Stimulated activated CD4-positive, alpha-beta T cell treated with anti-CD3 and anti-CD28 coated beads, Interleukin-2, amount 100 ng/mL, for 4 hours (primary cell): ENCODE data around the gene EFCAB13.
A peak's percentile ranks its signal among the peaks of the same experiment; 100 is the strongest.

Source experiments
- DNase-seq: peaks from one replicate; pipeline ENCODE4 v3.0.0-alpha.2; 2020; ENCODE audit warnings: low read depth

The EFCAB13 gene

GRCh38 chr17:47292206-47292605, 31.5 kb upstream of the EFCAB13 start:
- DNase-seq = no peak

DNA sequence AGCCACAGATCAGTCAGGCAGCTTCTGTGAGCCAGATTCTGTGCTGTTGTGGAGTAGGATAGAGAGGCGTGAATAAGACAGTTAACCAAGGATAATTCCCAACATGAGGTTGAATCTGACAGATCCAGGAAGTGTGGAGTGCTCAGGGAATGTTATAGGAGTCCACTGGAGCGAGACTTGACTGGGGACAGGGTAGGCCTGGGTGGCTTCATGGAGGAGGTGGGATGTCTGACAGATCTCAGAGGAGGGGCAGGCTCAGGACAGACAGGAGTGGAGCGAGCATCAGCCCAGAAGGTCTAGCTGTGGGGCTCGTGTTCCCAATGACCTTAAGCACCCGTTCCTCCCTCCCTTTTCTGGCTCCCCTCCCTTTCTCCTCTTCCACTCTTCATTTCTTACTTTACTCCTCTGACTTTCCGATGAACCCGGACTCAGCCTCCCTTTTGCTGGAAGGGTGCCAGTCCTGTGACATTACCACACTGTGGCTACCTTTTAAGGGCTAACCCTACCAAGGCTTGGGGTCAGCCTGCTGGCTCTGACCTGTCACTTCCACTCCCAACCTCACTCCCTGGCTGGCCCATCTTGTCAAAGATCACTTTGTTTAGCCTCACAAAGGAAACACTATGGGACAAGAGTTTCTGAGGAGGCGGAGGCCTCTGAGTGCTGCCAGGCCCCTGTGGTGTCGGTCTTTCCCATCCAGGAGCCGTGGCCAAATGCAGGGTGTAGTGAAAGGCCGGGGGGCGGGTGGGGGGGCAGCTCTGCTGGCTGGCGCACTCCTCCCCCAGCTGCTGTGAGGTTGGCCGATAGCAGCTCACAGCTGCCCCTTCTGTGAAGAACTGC, 28.5 kb upstream of the EFCAB13 start:
- DNase-seq = no peak

GRCh38 chr17:47295874-47296255, 27.9 kb upstream of the EFCAB13 start:
- no peak for DNase-seq

- DNase-seq = no peak
These were observed 25.9 kb upstream of the EFCAB13 start for GRCh38 chr17:47297661-47298400.

DNA sequence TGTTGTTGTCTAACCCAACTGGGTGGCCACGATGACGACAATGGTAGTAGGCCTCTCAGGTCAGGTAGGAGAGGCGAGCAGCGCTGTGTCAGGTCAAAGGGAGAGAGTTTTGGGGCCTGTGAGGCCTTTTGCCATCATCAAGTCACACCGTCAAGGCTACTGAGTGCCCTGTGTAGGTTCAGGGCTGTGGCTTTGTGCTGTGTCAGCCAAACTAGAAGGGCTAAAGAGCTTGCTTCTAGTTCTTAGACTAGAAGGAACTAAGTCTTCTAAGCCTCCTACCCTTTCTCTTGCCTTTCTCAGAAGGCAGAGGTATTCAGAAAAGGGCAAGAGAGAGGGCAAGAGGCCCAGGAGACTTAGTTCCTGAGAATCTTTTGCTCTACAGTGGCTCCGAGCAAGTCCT, 25.0 kb upstream of the EFCAB13 start:
- no peak for DNase-seq

- no peak for DNase-seq
These were observed 24.4 kb upstream of the EFCAB13 start for GRCh38 chr17:47299239-47299910.

GRCh38 chr17:47300718-47301117, 23.0 kb upstream of the EFCAB13 start:
- no peak for DNase-seq

- no peak for DNase-seq
These were observed 22.6 kb upstream of the EFCAB13 start for GRCh38 chr17:47301161-47301560.

DNA sequence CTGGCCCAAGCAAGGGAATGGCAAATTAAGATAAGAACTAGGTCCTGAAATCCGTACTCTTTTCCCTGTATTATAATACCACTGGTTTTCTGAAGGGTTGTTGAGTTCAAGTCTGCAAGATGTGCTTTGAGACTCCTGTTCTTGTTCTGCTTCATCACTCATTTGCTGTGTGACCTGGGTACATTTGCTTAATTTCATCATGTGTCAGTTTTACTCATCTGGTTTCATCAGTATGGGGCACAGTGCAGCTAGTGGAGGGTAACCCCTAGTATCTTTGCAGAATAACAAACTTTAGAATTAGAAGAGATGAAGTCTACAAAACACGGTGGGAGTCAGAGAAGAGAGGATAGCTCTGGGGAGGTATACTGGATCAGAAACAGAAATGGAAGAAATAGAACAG, 21.9 kb upstream of the EFCAB13 start:
- DNase-seq = no peak

DNA sequence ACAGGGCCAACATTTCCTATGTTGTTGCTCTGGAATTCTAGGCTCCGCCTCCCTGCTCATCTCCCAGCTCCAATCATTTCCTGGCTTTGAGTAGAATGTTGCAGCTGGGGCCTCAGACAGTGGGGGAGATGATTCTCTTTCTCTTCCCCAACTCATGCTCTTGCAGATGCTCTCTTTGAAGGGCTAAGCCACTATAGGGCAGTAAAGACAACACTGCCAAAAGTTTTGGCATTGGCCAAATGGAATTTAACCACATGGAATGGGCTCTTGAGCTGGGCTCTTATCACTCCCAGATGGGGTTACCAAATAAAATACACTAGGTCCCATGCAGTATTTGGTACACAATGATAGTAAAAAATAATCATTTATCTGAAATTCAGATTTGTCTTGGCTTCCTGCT, 19.6 kb upstream of the EFCAB13 start:
- no peak for DNase-seq

DNA sequence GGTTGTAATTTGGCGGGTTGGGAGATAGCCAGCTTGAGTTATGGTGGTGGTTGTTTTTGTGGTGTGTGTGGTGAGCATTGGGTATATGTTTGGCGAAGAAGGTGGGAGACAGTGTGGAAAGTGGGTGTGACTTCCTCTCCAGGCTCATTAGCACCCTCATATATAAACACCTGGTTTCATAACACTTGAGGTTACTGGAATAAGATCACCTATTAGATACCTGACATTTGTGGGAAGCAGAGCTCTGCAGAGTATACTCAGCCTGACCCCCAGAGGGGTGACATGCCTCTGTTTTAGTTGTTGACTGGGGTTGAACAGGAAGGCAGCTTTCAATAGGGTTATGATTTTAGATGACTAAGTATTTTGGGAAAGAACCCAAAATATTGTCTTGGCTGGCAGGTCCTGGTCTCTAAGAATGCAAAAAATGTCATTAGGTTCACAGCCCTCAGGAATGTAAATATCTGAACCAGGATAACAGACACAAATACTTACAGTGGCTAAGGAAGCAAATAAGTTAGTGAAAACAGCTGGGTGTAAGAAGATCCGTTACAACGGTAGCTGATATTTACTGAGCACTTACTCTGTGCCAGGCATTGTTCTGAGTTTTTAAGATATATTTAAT, 18.3 kb upstream of the EFCAB13 start:
- no peak for DNase-seq

GRCh38 chr17:47310186-47310733, 13.5 kb upstream of the EFCAB13 start:
- no peak for DNase-seq

DNA sequence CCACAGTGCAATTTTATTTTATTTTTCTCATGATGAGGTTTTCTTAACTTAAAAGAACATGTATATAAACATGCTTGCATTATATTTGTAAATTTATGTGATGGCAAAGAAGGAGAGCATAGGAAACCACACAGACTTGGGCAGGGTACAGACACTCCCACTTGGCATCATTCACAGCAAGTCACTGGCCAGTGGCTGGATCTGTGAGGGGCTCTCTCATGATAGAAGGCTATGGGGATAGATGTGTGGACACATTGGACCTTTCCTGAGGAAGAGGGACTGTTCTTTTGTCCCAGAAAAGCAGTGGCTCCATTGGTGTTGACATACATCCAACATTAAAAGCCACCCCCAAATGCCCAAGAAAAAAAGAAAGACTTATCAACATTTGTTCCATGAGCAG, 12.3 kb upstream of the EFCAB13 start:
- DNase-seq = no peak

GRCh38 chr17:47315451-47316266, 8.1 kb upstream of the EFCAB13 start:
- peak; percentile 8 for DNase-seq

DNA sequence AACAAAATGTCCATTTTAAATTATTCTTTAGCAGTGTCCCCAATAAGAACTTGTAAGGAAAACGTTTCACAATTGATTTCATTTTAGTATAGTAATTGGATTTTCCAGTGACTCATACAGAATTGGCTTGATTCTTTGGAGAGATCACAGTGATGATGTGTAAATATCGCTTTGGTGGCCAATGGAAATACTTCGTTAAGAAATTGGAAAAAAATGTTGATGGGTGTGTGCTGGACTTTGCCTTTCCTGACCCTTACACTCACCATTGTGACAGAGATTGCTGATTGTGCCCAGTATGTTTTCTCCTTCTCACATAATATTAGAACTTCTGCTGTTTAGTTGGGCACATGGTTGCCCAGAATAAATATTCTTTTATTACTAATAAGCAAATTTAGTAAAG, 7.4 kb upstream of the EFCAB13 start:
- DNase-seq = no peak

DNA sequence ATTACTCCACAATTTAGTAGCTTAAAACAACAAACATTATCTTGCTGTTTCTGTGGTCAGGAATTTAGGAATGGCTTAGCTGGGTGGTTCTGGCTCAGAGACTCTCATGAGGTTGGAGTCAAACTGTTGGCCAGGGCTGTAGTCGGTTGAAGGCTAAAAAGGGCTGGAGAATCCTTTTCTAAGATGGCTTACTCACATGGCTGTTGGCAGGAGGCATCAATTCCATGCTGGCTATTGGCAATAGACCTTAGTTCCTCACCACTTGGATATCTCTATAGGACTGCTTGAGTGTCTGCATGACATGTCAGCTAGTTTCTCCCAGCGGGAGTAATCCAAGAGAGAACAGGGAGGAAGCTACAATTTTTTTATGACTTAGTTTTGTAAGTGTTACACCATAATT, 6.6 kb upstream of the EFCAB13 start:
- DNase-seq = no peak

GRCh38 chr17:47318197-47318918, 5.4 kb upstream of the EFCAB13 start:
- DNase-seq = no peak

DNA sequence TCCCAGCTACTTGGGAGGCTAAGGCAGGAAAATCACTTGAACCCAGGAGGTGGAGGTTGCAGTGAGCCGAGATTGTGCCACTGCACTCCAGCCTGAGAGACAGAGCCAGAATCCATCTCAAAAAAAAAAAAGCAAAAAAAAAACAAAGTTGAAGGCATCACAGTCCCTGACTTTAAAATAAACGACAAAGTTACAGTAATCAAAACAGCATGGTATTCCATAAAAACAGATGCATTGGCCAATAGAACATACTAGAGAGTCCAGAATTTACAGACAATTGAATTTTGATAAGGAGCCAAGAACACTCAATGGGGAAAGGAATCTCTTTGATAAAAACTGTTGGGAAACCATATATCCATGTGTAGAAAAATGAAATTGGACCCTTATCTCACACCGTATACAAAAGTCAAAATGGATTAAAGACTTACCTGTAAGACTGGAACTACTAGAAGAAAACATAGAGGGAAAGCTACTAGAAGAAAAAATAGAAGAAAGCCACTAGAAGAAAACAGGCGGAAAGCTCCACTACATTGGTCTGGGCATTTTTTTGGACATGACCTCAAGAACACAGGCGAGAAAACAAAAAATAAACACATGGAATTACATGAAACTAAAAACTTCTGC, 2.8 kb upstream of the EFCAB13 start:
- no peak for DNase-seq

GRCh38 chr17:47324224-47325020, 667 bp downstream of the EFCAB13 start:
- peak; percentile 34 for DNase-seq
